ENCODE data around the gene PNLIPRP2. TPM values are rescaled to one million over a fixed set of nuclear protein-coding genes. Genes with fewer than 3 reads are reported as not detected.

PNLIPRP2 gene
- total RNA-seq, 2 experiments from 2014 or later = not detected

GRCh38 chr10:116659049-116659670, 38.4 kb downstream of the PNLIPRP2 start:
- no peak for DNase-seq
- Mint-ChIP-seq H3K4me3 (no peak overlapping the region), H3K36me3 (no peaks in the 10 kb centered on the region), H3K4me1 (no peaks in the 10 kb centered on the region), H3K27ac (no peak overlapping the region), H3K27me3 (peaks cover 34% of the 10 kb centered on the region), H3K9me3 (no peaks in the 10 kb centered on the region)

- peaks cover 31% of the 10 kb centered on the region for H3K27me3 Mint-ChIP-seq
- H3K27ac Mint-ChIP-seq = no peak overlapping the region
- DNase-seq = no peak
- H3K4me1 Mint-ChIP-seq = no peaks in the 10 kb centered on the region
- no peak overlapping the region for H3K4me3 Mint-ChIP-seq
- H3K36me3 Mint-ChIP-seq = no peaks in the 10 kb centered on the region
- no peaks in the 10 kb centered on the region for H3K9me3 Mint-ChIP-seq
Observed at GRCh38 chr10:116660860-116661259, 40.1 kb downstream of the PNLIPRP2 start.

- DNase-seq = no peak
- H3K27ac Mint-ChIP-seq = no peak overlapping the region
- H3K4me3 Mint-ChIP-seq = no peak overlapping the region
- H3K4me1 Mint-ChIP-seq = no peaks in the 10 kb centered on the region
- H3K27me3 Mint-ChIP-seq = peaks cover 29% of the 10 kb centered on the region
- no peaks in the 10 kb centered on the region for H3K36me3 Mint-ChIP-seq
- no peaks in the 10 kb centered on the region for H3K9me3 Mint-ChIP-seq
Observed at GRCh38 chr10:116663342-116663741, 42.6 kb downstream of the PNLIPRP2 start.

GRCh38 chr10:116664631-116665030, 43.9 kb downstream of the PNLIPRP2 start:
- DNase-seq = no peak
- Mint-ChIP-seq H3K9me3 (no peaks in the 10 kb centered on the region), H3K27ac (no peak overlapping the region), H3K27me3 (peaks cover 32% of the 10 kb centered on the region), H3K4me3 (no peak overlapping the region), H3K36me3 (no peaks in the 10 kb centered on the region), H3K4me1 (no peaks in the 10 kb centered on the region)

- H3K27me3 Mint-ChIP-seq = peaks cover 32% of the 10 kb centered on the region
- no peak for DNase-seq
- H3K27ac Mint-ChIP-seq = no peak overlapping the region
- no peaks in the 10 kb centered on the region for H3K36me3 Mint-ChIP-seq
- H3K9me3 Mint-ChIP-seq = no peaks in the 10 kb centered on the region
- H3K4me1 Mint-ChIP-seq = no peaks in the 10 kb centered on the region
- H3K4me3 Mint-ChIP-seq = no peak overlapping the region
Observed at GRCh38 chr10:116665541-116666125, 44.9 kb downstream of the PNLIPRP2 start.

- no peak overlapping the region for H3K27ac Mint-ChIP-seq
- no peaks in the 10 kb centered on the region for H3K36me3 Mint-ChIP-seq
- peaks cover 44% of the 10 kb centered on the region for H3K27me3 Mint-ChIP-seq
- no peak for DNase-seq
- no peak overlapping the region for H3K4me3 Mint-ChIP-seq
- H3K4me1 Mint-ChIP-seq = no peaks in the 10 kb centered on the region
- H3K9me3 Mint-ChIP-seq = no peaks in the 10 kb centered on the region
Observed at GRCh38 chr10:116667484-116667883, 46.7 kb downstream of the PNLIPRP2 start.

- Mint-ChIP-seq H3K9me3 (no peaks in the 10 kb centered on the region), H3K4me3 (no peak overlapping the region), H3K27ac (no peak overlapping the region), H3K27me3 (peaks cover 44% of the 10 kb centered on the region), H3K4me1 (no peaks in the 10 kb centered on the region), H3K36me3 (no peaks in the 10 kb centered on the region)
- DNase-seq = no peak
Observed at GRCh38 chr10:116668018-116668417, 47.3 kb downstream of the PNLIPRP2 start.

- no peaks in the 10 kb centered on the region for H3K9me3 Mint-ChIP-seq
- peaks cover 43% of the 10 kb centered on the region for H3K27me3 Mint-ChIP-seq
- H3K4me3 Mint-ChIP-seq = no peak overlapping the region
- DNase-seq = no peak
- no peaks in the 10 kb centered on the region for H3K36me3 Mint-ChIP-seq
- no peak overlapping the region for H3K27ac Mint-ChIP-seq
- no peaks in the 10 kb centered on the region for H3K4me1 Mint-ChIP-seq
Observed at GRCh38 chr10:116668446-116668845, 47.7 kb downstream of the PNLIPRP2 start.

GRCh38 chr10:116669080-116669479, 48.3 kb downstream of the PNLIPRP2 start:
- H3K4me1 Mint-ChIP-seq = no peaks in the 10 kb centered on the region
- no peak overlapping the region for H3K27ac Mint-ChIP-seq
- H3K36me3 Mint-ChIP-seq = no peaks in the 10 kb centered on the region
- no peaks in the 10 kb centered on the region for H3K9me3 Mint-ChIP-seq
- no peak for DNase-seq
- no peak overlapping the region for H3K4me3 Mint-ChIP-seq
- peaks cover 37% of the 10 kb centered on the region for H3K27me3 Mint-ChIP-seq

- Mint-ChIP-seq H3K9me3 (no peaks in the 10 kb centered on the region), H3K27me3 (peaks cover 30% of the 10 kb centered on the region), H3K4me1 (no peaks in the 10 kb centered on the region), H3K36me3 (no peaks in the 10 kb centered on the region), H3K27ac (no peak overlapping the region), H3K4me3 (no peak overlapping the region)
- no peak for DNase-seq
Observed at GRCh38 chr10:116669832-116670644, 49.3 kb downstream of the PNLIPRP2 start.

GRCh38 chr10:116670706-116671105, 50.0 kb downstream of the PNLIPRP2 start:
- Mint-ChIP-seq H3K9me3 (no peaks in the 10 kb centered on the region), H3K36me3 (no peaks in the 10 kb centered on the region), H3K27me3 (peaks cover 29% of the 10 kb centered on the region), H3K27ac (no peak overlapping the region), H3K4me3 (no peak overlapping the region), H3K4me1 (no peaks in the 10 kb centered on the region)
- no peak for DNase-seq

- no peaks in the 10 kb centered on the region for H3K36me3 Mint-ChIP-seq
- DNase-seq = no peak
Observed at GRCh38 chr10:116671274-116671926, 50.6 kb downstream of the PNLIPRP2 start.

GRCh38 chr10:116672891-116673290, 52.1 kb downstream of the PNLIPRP2 start:
- Mint-ChIP-seq H3K36me3 (no peaks in the 10 kb centered on the region), H3K9me3 (no peaks in the 10 kb centered on the region), H3K27ac (no peak overlapping the region), H3K4me3 (no peak overlapping the region), H3K4me1 (no peaks in the 10 kb centered on the region), H3K27me3 (peaks cover 29% of the 10 kb centered on the region)
- DNase-seq = no peak

More at GRCh38 chr10:116671274-116671926, 50.6 kb downstream of the PNLIPRP2 start:
- Mint-ChIP-seq H3K4me3 (no peak overlapping the region), H3K27ac (no peak overlapping the region), H3K27me3 (peaks cover 29% of the 10 kb centered on the region), H3K9me3 (no peaks in the 10 kb centered on the region), H3K4me1 (no peaks in the 10 kb centered on the region)

- no peak overlapping the region for H3K27ac Mint-ChIP-seq
- H3K4me1 Mint-ChIP-seq = no peaks in the 10 kb centered on the region
- H3K36me3 Mint-ChIP-seq = no peaks in the 10 kb centered on the region
- no peak for DNase-seq
- peaks cover 24% of the 10 kb centered on the region for H3K27me3 Mint-ChIP-seq
- H3K4me3 Mint-ChIP-seq = no peak overlapping the region
- no peaks in the 10 kb centered on the region for H3K9me3 Mint-ChIP-seq
Observed at GRCh38 chr10:116673866-116674265, 53.1 kb downstream of the PNLIPRP2 start.

GRCh38 chr10:116674901-116675423, 54.2 kb downstream of the PNLIPRP2 start:
- Mint-ChIP-seq H3K27me3 (peaks cover 18% of the 10 kb centered on the region), H3K4me1 (no peaks in the 10 kb centered on the region), H3K27ac (no peak overlapping the region), H3K9me3 (no peaks in the 10 kb centered on the region), H3K4me3 (no peak overlapping the region), H3K36me3 (no peaks in the 10 kb centered on the region)
- no peak for DNase-seq

All from activated naive CD8-positive, alpha-beta T cell treated with anti-CD3 and anti-CD28 coated beads for 36 hours (primary cell).